ENCODE results near the gene LYL1.

Gene LYL1

GRCh38 chr19:13071444-13072187 lies 31.0 kb downstream of the LYL1 start:
- no peak for DNase-seq

- DNase-seq, result no peak
Measured at GRCh38 chr19:13070425-13071140, 32.1 kb downstream of the LYL1 start.

GRCh38 chr19:13069415-13070359 lies 33.0 kb downstream of the LYL1 start:
- no peak for DNase-seq

- DNase-seq, result no peak
Measured at GRCh38 chr19:13068085-13068846, 34.4 kb downstream of the LYL1 start.

GRCh38 chr19:13066933-13067807 lies 35.5 kb downstream of the LYL1 start:
- no peak for DNase-seq

- DNase-seq, result no peak
Measured at GRCh38 chr19:13066226-13066625, 36.4 kb downstream of the LYL1 start.

- no peak for DNase-seq
Measured at GRCh38 chr19:13064092-13064489, 38.6 kb downstream of the LYL1 start.

- DNase-seq, result no peak
Measured at GRCh38 chr19:13063461-13064091, 39.1 kb downstream of the LYL1 start.

- DNase-seq, result no peak
Measured at GRCh38 chr19:13062317-13062716, 40.3 kb downstream of the LYL1 start.

GRCh38 chr19:13060964-13061927 lies 41.4 kb downstream of the LYL1 start:
- peak; percentile 69 for DNase-seq

- DNase-seq, result no peak
Measured at GRCh38 chr19:13060233-13060963, 42.3 kb downstream of the LYL1 start.

- DNase-seq, result no peak
Measured at GRCh38 chr19:13058951-13059660, 43.6 kb downstream of the LYL1 start.

GRCh38 chr19:13057744-13058143 lies 44.9 kb downstream of the LYL1 start:
- DNase-seq, result no peak

GRCh38 chr19:13057147-13057572 lies 45.5 kb downstream of the LYL1 start:
- DNase-seq, result no peak

GRCh38 chr19:13056052-13056660 lies 46.5 kb downstream of the LYL1 start:
- no peak for DNase-seq

- DNase-seq, result no peak
Measured at GRCh38 chr19:13055213-13056051, 47.2 kb downstream of the LYL1 start.

All from effector CD4-positive, alpha-beta T cell (primary cell).